ENCODE results near the gene GATA1.

- TF ChIP-seq CTCF (IDR thresholded peaks at IDR 0.05) (no peak), POLR2A (IDR thresholded peaks at IDR 0.05) (no peak)
Observed at GRCh38 chrX:48784726-48785125, 1.7 kb upstream of the GATA1 start.

Data from heart left ventricle (tissue), 13 donors.